Activated CD4-positive, CD25-positive, alpha-beta regulatory T cell treated with anti-CD3 and anti-CD28 coated beads, Interleukin-2, amount 50 U/mL, for 72 hours (primary cell): ENCODE measurements around the gene PGBD5.

Experiments
- DNase-seq: peaks from one replicate; pipeline ENCODE4 v3.0.0; 2021

The PGBD5 gene

DNA sequence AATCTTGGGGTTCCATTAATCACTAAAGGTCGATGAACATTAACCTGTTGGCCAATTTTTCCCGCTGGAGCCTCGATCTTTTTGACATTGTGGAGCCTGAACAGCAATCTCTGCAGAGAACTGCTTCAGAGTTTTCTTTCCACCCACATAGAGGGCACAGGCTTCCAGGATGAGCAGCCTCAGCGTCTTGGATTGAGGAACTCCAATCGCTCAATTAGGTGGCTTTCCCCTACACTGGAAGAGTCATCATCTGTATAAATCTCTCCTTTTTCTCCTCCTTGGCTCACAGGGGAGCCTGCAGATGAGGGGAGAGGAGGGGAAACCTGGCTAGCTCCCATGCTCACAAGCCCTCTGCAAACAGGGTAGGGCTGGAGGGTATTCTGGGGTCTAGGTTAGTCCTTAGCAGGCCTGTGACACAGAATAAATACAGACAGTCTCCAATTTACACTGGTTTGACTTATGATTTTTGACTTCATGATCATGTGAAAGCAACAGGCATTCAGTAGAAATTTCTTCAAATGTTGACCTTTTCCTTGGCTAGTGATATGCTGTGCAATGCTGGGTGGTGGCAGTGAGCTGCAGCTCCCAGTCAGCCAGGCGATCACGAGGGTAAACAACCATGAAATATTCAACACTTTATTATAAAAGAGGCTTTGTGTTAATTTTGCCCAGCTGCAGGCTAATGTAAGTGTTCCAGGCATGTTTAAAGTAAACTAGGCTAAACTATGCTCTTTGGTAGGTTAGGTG lies 80.8 kb downstream of the PGBD5 start:
- DNase-seq = no peak

DNA sequence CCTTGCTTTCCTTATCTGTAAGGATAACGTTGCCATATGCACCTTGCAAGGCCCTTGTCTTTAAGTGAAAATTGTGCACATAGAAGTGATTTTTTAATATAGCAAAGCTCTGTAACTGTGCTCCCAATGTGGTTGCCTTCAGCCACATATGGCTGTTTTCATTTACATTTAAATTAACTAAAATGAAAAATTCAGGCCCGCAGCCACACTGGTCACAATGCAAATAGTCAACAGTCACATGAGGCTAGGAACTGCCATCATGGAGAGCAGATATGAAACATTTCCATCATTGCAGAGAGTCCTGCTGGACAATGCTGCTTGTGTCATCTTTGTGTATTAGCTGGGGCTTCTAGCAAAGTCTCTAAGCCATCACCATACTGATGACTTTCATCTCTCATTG lies 83.4 kb downstream of the PGBD5 start:
- no peak for DNase-seq

DNA sequence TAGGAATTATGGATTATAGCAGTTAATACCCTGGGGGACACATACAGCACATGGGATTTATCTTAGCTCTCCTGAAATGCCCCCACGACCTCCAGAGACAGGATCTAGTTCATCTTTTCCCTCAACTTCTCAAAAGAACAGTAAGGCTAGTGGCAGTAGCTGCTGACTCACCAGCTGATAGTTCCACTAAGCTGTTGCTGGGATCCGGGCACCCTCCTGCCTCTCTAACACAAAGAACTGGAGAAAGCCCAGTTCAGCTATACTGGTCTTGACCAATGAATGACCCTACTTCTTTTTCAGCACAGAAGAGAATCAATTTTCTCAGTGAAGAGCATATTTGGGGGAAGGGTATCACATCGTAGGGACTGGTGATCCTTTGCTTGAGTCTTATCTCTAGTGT lies 84.1 kb downstream of the PGBD5 start:
- DNase-seq = no peak

DNA sequence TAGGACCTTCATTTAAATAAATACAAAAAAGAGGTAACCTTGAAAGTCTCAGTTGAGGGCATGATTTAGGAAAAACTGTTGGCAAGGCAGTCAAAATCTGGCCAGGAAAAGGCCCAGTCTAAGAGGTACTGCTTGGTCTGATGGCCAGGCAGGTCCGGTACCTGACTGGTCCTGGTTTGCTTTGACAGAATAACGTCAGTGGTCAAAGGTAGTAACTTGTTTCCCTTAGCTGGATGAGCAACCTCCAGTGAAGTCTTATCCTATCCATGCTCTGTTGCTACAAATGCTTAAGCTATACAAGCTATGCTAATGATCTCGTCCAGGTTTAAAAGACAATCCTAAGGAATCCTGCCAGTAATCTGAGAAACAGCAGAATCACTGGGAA lies 85.0 kb downstream of the PGBD5 start:
- DNase-seq = no peak

DNA sequence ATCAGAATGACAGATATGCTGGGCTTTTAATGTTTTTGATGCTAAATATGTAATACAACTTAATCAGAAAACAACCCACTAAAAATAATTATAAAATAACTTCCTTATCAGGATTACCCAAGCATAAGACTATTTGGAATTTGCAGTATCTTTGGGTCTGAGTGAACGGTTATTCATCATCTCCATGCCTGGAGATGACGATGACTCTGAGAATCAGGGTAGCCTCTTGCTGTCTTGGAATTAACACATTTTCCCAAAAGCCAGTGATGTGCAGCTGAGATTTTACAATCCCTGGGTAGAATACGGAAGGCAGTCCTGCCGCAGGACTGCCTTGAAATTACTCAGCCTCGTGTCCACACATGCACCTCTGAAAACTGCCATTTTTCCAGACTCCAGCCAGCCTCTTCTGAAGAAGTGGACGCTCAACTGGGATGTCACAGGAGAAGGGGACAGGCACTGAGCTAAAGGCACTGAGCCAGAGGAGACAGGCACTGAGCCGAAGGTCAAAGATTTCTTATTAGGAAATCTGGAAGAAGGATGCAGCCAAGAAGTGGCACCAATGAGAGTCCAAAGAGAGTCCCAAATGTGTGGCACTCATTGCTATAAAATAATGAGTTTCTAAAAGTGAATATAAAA lies 85.5 kb downstream of the PGBD5 start:
- DNase-seq = no peak

DNA sequence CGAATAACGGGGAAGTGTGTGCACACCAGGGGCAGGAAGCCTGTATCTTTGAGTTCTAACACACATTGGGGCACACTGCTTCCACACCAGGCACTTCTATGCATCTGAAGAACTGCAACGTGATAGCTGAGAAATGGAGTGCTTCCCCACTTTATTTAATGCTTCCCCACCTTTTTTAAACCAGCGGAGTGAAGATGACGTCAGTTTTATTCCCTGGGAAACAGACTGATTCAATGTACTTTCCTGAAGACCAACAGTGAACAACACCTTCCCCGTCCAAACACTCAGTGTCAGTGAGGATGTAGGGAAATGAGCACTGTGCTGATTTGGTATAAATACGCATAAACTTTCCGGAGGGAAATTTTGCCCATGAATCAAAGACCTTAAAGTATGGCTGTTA lies 87.1 kb downstream of the PGBD5 start:
- DNase-seq = no peak

DNA sequence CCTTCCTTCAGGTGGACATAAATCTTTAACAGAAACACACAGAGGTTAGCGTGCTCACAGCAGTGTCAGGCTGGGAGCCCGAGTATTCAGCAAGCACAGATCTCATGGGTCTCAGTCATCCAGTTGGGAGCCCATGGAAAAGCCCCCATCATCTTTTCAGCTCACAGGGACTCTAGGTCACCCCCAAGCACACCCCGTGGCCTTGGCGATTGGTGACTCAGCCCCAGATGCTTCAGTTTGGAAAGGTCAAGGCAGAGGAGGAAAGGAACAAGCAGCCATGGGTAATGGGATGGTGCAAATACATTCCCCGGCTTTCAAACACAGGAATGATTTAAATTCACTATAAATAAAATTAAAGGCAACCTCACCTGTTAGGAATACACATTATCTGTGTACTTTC lies 88.9 kb downstream of the PGBD5 start:
- no peak for DNase-seq

DNA sequence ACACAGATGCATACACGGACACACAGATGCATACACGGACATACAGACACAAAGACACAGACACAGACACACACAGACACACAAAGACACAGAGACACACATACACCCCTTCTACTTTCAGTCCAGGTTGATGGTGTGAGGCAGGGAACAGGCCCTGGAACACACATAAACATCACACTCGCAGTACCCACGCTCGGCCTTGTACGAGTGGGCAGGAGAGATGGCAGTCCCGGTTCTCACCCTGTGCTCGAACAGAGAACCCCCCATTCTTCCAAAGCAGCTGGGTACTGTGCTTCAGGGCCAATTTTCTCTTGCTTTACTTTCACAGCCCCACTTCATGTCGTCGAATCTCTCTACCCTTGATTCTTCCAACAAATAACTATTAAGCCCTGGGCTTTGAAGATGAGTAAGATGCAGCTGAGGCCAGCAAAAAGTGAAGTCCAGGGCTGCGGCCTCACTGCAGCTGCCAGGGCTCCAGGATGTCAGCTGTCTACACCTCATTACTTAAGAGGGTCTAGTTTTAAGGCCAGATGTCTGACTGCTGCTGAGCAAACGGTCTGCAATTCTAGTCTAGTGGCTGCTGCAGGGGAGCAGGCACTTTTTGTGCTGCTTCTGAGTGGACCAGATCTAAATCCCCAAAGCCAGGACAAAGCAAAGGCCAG lies 90.1 kb downstream of the PGBD5 start:
- DNase-seq = no peak

DNA sequence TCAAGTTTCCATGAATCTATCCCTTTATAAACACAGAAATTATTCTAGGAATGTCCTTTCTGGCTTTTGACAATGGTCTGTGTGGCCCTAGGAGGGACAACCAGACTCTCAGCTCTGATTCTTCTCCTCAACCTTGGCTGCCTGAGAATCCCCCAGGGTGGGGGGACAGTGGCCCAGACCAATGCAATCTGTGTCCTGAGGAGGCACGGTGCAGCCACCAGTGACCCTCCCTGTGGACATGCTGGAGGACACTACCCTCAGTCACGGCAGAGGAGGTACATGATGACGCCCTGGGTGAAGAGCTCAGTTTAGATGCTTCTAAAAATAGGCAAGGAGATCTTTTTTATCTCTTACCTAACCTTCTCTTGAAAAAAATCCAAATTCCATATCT lies 91.7 kb downstream of the PGBD5 start:
- no peak for DNase-seq

DNA sequence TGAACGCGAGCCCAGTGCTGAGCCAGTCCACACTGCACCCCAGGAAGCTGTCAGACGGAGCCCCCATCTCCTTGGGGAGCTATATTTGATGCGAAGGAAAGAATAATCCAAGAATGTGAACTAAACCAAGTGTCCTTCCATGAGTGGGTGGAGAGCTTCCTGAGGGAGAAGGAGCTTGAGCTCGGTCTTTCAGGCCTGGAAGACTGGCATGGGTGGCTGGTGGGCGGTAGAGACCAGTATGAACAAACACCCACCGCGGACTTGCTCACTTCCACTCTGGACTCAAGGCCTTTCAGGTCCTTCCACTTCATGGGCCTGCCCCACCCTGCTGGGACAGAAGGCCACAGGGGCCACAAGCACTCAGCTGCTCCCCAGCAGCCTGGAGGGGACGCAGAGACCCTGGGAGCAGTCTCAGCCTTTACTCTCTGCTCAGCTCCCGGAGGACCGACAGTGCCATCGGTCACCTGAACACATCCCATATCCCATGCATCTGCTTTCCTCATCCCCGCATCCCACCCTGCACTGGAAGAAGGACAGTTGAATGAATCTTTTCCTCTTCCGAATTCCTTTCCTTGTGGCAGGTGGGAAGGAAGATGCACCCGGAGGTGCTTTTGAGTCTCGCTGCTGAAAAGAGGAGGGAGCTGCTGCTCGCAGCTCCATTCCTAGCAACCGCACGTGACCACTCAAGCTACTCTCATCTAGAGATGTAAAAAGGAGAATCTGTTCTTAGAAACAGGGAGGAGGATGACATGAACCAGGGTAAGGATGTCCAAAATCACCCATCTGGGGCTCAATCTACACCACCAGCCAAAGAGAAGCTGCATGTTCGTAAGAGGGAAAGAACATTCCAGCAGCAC lies 92.3 kb downstream of the PGBD5 start:
- no peak for DNase-seq

DNA sequence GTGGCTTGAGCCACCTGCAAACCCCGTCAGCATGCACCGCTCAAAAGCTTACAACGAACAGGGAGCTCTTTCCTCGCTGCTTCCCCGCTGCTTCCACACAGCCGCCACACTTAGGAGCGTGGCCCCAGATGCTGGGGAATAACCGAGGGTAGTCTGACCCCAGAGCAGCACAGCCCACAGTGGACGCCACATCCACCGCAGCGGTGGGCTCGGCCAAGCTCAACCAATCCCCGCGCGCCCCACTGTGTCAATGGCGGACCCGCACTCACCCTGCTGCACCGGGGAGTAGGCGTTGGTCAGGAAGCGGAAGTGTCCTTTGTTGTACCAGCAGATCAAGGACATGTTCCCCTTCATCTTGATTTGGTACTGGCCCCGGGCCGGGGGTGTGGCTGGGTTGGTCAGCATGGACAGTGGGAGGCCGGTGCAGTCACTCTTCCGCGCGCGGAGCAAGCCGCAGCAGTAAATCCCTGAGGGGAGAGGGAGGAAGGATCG lies 93.5 kb downstream of the PGBD5 start:
- DNase-seq = no peak

DNA sequence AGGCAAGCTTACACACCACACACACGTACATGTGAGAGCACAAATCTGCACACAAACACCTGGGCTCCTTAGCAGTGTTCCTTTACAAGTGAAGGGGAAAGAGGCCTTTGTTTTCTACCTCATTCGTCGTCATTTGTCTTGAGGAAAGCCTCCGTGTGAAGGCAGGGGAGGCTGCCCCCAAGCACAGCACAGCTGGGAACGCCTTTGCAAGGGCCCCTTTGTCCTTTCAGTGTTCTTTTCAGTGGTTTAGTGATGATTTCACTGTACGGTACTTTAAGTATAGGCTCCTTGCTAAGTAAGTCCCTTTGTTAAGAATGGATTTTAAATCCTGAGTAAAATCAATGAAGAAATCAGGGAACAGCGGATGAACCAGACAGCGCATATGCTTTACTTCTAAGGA lies 94.1 kb downstream of the PGBD5 start:
- DNase-seq = no peak

DNA sequence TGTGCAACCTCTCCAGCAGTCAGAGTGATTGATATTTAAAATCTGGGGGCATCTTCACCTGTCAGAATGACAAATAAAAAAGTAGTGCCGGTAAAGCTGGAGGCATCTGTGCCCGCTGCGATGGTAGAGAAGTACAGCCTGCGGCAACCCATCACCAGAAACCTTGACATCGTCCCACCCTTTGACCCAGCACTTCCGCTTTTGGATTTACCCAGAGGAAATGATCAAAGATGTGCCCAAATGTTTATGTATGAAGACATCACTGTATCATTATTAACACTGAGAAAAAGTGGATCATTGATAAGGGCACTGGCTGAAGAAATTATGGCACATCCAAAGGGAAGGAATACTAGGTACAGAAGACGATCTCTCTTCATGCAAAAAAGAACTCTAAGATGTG lies 96.0 kb downstream of the PGBD5 start:
- no peak for DNase-seq

DNA sequence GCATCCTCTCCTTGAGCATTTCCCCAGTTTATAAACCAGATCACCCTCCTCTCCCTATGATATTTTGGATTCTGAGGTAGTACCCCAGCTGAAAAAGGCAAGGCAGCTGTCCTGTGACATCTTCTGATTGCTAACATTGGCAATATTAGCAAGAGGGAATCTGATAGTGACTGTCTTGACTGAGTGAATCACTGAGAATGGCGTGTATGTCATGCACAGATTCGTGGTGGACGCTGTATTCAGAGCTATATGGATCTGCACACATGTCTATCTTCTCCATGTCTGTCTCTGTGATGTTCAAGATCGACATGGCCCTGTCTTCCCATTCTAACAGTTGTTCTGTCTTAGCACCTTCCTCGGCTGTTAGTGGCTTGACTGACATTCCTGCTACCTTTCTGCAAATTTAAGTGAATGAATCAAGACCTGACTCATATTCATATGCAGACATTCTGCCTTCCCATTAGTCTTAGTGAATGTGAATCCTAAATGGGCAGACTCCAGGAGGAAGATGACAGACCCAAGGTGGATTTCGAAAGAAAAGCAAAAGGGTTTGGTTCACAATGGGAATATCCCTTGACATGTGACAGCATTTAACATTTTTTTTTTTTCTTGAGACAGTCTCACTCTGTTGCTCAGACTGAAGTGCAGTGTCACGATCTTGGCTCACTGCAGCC lies 97.7 kb downstream of the PGBD5 start:
- no peak for DNase-seq

DNA sequence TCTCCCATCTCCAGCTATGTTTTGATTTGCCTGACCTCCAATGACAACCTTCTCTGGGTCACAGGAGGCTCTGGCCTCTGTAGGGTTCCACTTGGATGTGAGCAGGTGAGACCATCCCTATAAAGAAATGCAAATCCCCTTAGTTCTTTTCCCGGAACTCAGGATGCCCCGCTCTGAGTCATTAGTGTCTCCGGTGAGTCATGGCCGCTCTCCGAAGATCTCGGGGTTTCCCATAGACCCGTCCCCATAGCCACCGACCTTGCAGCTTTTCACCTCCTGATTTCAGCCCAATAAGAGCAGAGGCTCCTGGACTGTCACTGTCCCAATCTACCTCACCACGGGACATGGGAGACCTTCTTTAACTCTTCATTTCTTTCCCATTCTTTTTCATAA lies 98.2 kb downstream of the PGBD5 start:
- DNase-seq = no peak

DNA sequence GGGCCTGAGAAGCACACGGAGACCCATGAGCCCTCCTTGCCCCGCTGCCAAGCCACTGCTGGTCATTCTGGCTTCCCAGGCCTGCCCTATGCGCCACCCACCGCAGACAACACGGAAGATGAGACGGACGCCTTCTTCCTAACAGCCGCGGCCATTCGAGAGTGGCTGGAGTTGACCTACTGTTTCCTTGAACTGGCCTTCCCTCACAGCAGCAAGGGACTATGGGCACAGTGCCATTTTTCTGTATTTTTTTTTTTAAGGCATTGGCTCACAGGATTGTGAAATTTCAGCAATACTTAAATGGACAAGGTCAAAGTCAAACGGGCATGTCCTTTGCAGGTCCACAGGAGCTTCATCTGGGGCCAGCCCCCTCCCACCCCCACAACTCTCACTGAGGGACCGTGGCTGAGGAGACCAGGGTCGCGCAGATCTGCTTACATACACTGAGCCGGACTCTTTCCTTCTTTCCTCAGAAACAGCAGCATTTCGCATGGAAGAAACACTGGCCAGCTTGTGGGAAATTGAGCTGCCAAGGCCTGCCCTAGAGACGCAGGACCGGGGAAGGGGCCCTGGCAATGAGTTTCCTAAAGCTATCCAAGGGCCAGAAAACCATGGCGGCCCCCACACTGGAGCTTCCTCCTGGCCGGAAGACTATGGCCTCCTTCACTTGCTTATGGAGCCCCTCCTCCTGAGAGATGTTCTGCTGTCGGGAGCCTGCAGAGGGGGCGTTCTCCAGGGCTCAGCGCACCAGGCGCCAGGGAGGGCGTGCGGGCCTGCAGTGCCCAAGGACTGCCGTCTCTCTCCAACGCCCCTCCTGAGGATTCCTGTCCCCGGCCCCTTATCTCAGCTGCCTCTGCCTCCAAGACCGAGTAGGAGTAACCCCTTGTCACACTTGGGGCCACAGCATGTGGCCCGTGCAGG lies 98.9 kb downstream of the PGBD5 start:
- no peak for DNase-seq

DNA sequence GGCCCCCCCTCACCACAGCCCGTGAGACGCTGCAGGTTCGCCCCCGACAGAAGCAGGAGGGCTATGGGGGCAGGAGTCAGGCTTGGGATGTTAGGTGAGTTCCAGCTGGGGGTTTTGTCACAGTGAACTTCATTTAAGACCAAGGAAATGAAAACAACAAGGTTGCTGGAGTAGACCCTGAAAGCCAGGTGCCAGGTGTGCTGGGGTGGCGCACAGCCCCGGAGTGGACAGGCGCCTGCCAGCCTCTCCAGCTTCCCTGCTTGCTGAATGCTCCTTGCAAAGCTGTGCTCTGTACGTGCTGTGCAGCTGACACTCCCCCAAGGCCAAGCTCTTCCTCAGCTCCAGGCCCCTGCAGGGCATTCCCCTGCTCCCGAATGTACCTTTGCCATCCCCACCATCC lies 102.4 kb downstream of the PGBD5 start:
- no peak for DNase-seq

DNA sequence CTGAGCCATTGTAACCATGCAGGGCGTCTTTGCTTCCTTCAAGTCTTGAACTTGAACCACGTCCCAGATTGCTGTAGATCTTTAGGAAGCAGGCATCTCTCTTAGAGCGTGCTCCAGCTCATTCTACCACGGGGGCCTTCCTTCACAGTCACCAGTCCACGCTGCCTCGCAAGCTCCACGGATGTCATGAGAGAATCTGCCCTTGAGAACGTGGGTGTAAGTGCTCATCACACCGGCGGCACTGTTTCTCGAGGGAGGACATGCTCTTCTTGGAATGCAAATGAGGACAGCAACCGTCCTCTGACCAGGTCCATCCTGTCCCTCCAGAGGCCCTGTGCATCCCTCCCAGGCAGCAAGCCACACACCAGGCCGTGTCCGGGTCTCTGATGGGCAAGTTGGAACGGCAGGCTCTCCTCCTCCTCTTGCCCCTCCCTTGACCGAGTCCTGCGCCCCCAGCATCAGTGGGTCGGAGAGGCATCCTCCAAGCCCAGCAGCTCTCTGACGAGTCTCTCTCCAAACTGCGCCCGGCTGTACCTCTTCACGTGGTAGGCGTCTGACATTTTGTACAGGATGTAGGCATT lies 103.1 kb downstream of the PGBD5 start:
- DNase-seq = no peak

DNA sequence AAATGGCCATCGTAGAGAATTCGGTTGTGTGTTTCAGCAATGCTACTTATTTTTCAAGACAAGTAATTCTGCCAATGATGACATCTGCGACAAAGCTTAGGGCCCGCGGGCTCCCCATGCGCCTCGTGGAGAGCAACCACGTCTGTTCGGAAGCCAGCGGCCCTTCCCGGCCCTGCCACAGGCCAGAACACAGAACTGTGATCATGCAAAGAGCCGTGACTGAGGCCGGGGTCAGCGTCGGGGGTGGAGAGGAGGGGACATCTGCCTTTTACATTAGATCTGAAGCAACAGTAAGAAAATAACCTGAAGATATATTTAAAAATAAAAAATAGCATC lies 103.7 kb downstream of the PGBD5 start:
- no peak for DNase-seq

DNA sequence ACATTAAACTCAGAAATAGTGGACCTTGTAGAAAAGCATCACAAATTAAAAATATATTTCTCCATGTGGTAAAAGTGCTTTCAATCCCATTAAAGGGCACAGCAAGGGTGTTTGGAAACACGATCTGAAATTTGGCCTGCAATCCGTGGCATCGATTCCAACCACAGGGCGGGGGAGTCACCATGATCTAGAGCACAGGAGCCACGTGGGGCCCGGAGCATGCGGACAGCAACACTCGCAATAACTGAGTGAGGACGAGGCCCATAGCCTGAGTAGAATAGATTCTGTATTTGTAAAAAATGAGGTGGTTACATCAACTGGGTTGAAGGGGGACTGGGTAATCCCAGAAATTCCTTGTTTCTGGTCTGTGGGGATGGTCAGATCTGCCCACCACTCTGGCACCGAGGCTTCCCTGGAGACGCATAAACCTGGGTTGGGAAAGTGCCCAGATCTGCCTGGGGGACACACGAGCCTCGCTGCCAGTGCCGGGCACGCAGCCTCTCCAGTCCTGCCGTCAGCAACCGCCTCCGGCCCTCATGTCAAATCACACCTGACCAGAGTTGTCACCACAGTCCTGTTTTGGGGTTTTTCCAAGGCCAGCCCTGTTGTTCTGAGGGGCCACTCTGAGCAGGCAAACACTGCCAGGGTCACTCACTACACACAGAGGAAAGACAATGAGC lies 104.3 kb downstream of the PGBD5 start:
- no peak for DNase-seq

DNA sequence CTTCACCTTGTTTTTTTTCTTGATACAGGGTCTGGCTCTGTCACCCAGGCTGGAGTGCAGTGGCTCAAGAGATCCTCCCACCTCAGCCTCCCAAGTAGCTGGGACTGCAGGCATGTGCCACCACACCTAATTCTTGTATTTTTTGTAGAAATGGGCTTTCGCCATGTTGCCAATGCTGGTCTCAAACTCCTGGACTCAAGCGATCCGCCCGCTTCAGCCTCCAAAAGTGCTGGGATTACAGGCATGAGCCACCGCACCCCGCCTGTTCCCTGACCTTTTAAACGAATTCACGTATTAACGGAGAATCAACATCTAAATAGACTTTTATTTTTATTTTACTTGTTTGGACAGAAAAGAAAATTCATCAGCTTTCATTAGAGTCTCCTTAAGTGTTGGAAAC lies 104.8 kb downstream of the PGBD5 start:
- no peak for DNase-seq
